ENCODE data around the gene ARHGAP9. TPM values are rescaled to one million over a fixed set of nuclear protein-coding genes. Genes with fewer than 3 reads are reported as not detected.
A peak's percentile ranks its signal among the peaks of the same experiment; 100 is the strongest.
"Not testable (repeated sequence)": the region's sequence is repeated elsewhere in the genome, so short reads cannot be mapped to it uniquely, and the experiment has no call there.

ARHGAP9 gene
- total and polyA plus RNA-seq, 8 donors, result 2.3 to 28.1 (median 6.7) TPM; not detected in 1

DNA sequence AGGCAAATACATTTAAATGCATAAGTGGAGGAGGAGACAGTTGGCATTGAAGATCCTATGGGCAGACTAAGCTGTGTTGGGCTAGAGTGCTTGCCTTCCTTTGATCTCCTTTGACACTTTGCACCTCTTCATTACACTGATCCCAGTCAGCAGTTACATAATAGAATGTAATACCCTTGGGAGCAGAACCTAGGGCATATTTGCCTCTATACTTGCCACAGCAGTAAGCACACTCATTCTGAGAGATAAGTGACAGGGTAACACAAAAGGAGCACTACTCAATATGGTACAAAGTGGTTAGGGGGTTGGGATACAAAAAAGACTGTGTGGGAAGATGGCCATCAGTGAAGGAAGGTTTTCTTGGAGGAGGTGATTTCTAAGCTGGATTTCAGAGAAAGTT, 17.2 kb upstream of the ARHGAP9 start:
- no peak for DNase-seq
- H3K4me3 ChIP-seq, result no peak overlapping the region
- intact Hi-C loops (cut with DNase I; ENCODE audit: low total_unique reads), result no loop called here
- peaks cover 43 to 87% (median 84%) of the 10 kb centered on the region in 4 donors for H3K36me3 ChIP-seq
- no peaks in the 10 kb centered on the region for H3K9me3 ChIP-seq
- no peak overlapping the region for H3K27ac ChIP-seq
- no peaks in the 10 kb centered on the region for H3K27me3 ChIP-seq
- no peak for TF ChIP-seq POLR2AphosphoS5 (IDR thresholded peaks at IDR 0.05)
- H3K4me1 ChIP-seq, result no peaks in the 10 kb centered on the region

GRCh38 chr12:57495051-57495701, 15.5 kb upstream of the ARHGAP9 start:
- WGBS, 5 donors, result 91 to 99% (median 96%) methylated on average over 19 to 45 of the region's 48 CpGs
- DNase-seq; H3K9me3 ChIP-seq; H3K27me3 ChIP-seq; H3K4me3 ChIP-seq; intact Hi-C loops (cut with DNase I; ENCODE audit: low total_unique reads); H3K27ac ChIP-seq; H3K4me1 ChIP-seq: not testable (repeated sequence)
- H3K36me3 ChIP-seq, result peaks cover 43 to 87% (median 84%) of the 10 kb centered on the region in 4 donors

- Histone ChIP-seq H3K27ac (no peak overlapping the region), H3K36me3 (peaks cover 28 to 64% (median 64%) of the 10 kb centered on the region in 4 donors), H3K9me3 (no peaks in the 10 kb centered on the region), H3K27me3 (no peaks in the 10 kb centered on the region), H3K4me1 (peaks cover 12 to 29% (median 23%) of the 10 kb centered on the region in 4 donors), H3K4me3 (no peak overlapping the region)
- WGBS, 5 donors, result 87 to 90% (median 89%) methylated on average over 15 of the region's 15 CpGs
- intact Hi-C loops (cut with DNase I; ENCODE audit: low total_unique reads), result no loop called here
- TF ChIP-seq POLR2A (IDR thresholded peaks at IDR 0.05) (no peak), EP300 (IDR thresholded peaks at IDR 0.05) (no peak)
- DNase-seq, result no peak
These were observed 12.0 kb upstream of the ARHGAP9 start for GRCh38 chr12:57491393-57492280.

DNA sequence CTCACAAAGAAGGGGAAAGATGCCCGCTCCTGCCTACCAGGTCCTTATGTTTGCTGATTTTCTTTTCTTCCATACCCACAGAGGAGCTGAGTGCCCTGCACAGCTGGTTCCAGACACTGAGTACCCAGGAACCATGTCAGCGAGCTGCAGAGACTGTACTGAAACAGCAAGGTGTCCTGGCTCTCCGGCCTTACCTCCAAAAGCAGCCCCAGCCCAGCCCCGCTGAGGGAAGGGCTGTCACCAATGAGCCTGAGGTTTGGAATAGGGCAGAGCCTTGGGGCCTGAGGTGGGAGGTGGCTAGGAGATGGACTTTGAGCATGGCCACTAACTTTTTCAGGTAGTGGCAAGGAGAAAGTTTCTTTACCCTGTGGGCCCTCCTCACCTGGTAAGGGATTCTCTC, 10.5 kb upstream of the ARHGAP9 start:
- no peaks in the 10 kb centered on the region for H3K27me3 ChIP-seq
- peaks cover 26 to 49% (median 48%) of the 10 kb centered on the region in 4 donors for H3K36me3 ChIP-seq
- H3K27ac ChIP-seq, result no peak overlapping the region
- 91 to 98% (median 97%) methylated on average over 4 of the region's 4 CpGs for WGBS, 5 donors
- TF ChIP-seq POLR2AphosphoS5 (IDR thresholded peaks at IDR 0.05) (no peak), EP300 (IDR thresholded peaks at IDR 0.05) (no peak), POLR2A (IDR thresholded peaks at IDR 0.05) (no peak)
- TF ChIP-seq, protein P1, sequence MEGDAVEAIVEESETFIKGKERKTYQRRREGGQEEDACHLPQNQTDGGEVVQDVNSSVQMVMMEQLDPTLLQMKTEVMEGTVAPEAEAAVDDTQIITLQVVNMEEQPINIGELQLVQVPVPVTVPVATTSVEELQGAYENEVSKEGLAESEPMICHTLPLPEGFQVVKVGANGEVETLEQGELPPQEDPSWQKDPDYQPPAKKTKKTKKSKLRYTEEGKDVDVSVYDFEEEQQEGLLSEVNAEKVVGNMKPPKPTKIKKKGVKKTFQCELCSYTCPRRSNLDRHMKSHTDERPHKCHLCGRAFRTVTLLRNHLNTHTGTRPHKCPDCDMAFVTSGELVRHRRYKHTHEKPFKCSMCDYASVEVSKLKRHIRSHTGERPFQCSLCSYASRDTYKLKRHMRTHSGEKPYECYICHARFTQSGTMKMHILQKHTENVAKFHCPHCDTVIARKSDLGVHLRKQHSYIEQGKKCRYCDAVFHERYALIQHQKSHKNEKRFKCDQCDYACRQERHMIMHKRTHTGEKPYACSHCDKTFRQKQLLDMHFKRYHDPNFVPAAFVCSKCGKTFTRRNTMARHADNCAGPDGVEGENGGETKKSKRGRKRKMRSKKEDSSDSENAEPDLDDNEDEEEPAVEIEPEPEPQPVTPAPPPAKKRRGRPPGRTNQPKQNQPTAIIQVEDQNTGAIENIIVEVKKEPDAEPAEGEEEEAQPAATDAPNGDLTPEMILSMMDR (IDR thresholded peaks at IDR 0.05), result no peak
- intact Hi-C loops (cut with DNase I; ENCODE audit: low total_unique reads), result no loop called here
- H3K4me3 ChIP-seq, result no peak overlapping the region
- no peaks in the 10 kb centered on the region for H3K9me3 ChIP-seq
- DNase-seq, result no peak
- peaks cover 12 to 29% (median 23%) of the 10 kb centered on the region in 4 donors for H3K4me1 ChIP-seq

DNA sequence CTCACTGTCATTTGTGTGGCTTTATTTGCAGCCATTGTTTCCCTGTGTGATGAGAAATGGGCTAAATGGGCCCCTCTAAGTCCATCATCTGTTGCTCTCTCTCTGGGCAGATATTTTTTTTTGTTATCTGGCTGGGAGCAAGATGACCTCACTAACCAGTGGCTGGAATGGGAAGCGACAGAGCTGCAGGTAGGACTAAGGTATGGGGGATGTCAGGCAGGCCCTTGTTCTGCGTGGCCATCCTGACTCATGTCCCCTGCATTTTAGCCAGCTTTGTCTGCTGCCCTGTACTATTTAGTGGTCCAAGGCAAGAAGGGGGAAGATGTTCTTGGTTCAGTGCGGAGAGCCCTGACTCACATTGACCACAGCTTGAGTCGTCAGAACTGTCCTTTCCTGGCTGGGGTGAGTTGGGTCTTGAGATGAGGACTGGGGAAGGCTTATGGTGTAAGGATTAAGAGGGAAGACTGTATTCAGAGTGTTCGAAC, 9.5 kb upstream of the ARHGAP9 start:
- Histone ChIP-seq H3K27me3 (peaks cover 0 to 6% (median 0%) of the 10 kb centered on the region in 3 donors), H3K4me1 (peaks cover 12 to 29% (median 23%) of the 10 kb centered on the region in 4 donors), H3K27ac (peak overlapping the region in 2 of 5 donors; percentile 12 to 93), H3K9me3 (no peaks in the 10 kb centered on the region), H3K4me3 (peak overlapping the region in 2 of 4 donors; percentile 95 to 99), H3K36me3 (peaks cover 26 to 45% (median 43%) of the 10 kb centered on the region in 4 donors)
- intact Hi-C loops (cut with DNase I; ENCODE audit: low total_unique reads), result no loop called here
- WGBS, 5 donors, result 83 to 89% (median 85%) methylated on average over 5 of the region's 5 CpGs
- no peak for DNase-seq
- TF ChIP-seq POLR2AphosphoS5 (IDR thresholded peaks at IDR 0.05) (no peak), POLR2A (IDR thresholded peaks at IDR 0.05) (no peak), EP300 (IDR thresholded peaks at IDR 0.05) (no peak)
- TF ChIP-seq, protein P1 (IDR thresholded peaks at IDR 0.05), result no peak

All from stomach (tissue), 9 donors.